Middle frontal gyrus (tissue), 1 donor: ENCODE data around the gene URGCP.
A peak's percentile ranks its signal among the peaks of the same experiment; 100 is the strongest.

Source experiments
- DNase-seq: peaks from one replicate; pipeline ENCODE4 v3.0.0-alpha.2; 2015; ENCODE audit warnings: low spot score; ENCODE audit errors: extremely low spot score

The URGCP gene

GRCh38 chr7:43876241-43876640, 30.2 kb downstream of the URGCP start:
- DNase-seq = no peak

- no peak for DNase-seq
These were observed 33.1 kb downstream of the URGCP start for GRCh38 chr7:43873300-43873699.

- no peak for DNase-seq
These were observed 33.8 kb downstream of the URGCP start for GRCh38 chr7:43872406-43873110.

GRCh38 chr7:43871064-43871463, 35.3 kb downstream of the URGCP start:
- DNase-seq = no peak

GRCh38 chr7:43870316-43870715, 36.1 kb downstream of the URGCP start:
- no peak for DNase-seq

- no peak for DNase-seq
These were observed 36.5 kb downstream of the URGCP start for GRCh38 chr7:43869867-43870240.

- DNase-seq = peak; percentile 88
These were observed 37.2 kb downstream of the URGCP start, which contains the start of gene MRPS24 for GRCh38 chr7:43869006-43869866. TSS of gene MRPS24 (minus strand) at chr7:43869517. CDS start at chr7:43869495, 22 bp downstream.

- DNase-seq = no peak
These were observed 37.8 kb downstream of the URGCP start for GRCh38 chr7:43868681-43869005.

GRCh38 chr7:43868181-43868580, 38.2 kb downstream of the URGCP start:
- no peak for DNase-seq

GRCh38 chr7:43865277-43865676, 41.1 kb downstream of the URGCP start:
- no peak for DNase-seq

GRCh38 chr7:43864126-43864525, 42.3 kb downstream of the URGCP start:
- DNase-seq = no peak

- DNase-seq = no peak
These were observed 49.4 kb downstream of the URGCP start for GRCh38 chr7:43856996-43857395.

- no peak for DNase-seq
These were observed 50.1 kb downstream of the URGCP start for GRCh38 chr7:43856316-43856715.

GRCh38 chr7:43855176-43855575, 51.2 kb downstream of the URGCP start:
- no peak for DNase-seq

- DNase-seq = no peak
These were observed 54.6 kb downstream of the URGCP start for GRCh38 chr7:43851805-43852204.

GRCh38 chr7:43850348-43851116, 55.9 kb downstream of the URGCP start:
- DNase-seq = no peak

GRCh38 chr7:43849047-43849446, 57.3 kb downstream of the URGCP start:
- DNase-seq = no peak

- DNase-seq = no peak
These were observed 58.9 kb downstream of the URGCP start for GRCh38 chr7:43847496-43847895.

- DNase-seq = no peak
These were observed 61.7 kb downstream of the URGCP start for GRCh38 chr7:43844662-43845061.

GRCh38 chr7:43844257-43844656, 62.1 kb downstream of the URGCP start:
- DNase-seq = no peak

GRCh38 chr7:43843296-43843695, 63.1 kb downstream of the URGCP start:
- DNase-seq = no peak

- DNase-seq = no peak
These were observed 68.2 kb downstream of the URGCP start for GRCh38 chr7:43838201-43838658.
